Endodermal cell (in vitro differentiated cells): ENCODE results near the gene INVS. TPM values are rescaled to one million over a fixed set of nuclear protein-coding genes. Genes with fewer than 3 reads are reported as not detected.

Source experiments
- DNase-seq: peaks from one replicate; pipeline ENCODE4 v3.0.0-alpha.2; 2017
- H3K27ac ChIP-seq: 2 replicates; pipeline ENCODE4 v1.5.1; 2013; ENCODE audit warnings: mild to moderate bottlenecking, low read depth, low read length, moderate library complexity
- H3K27me3 ChIP-seq: 2 replicates; pipeline ENCODE4 v1.6.1; 2013; ENCODE audit warnings: mild to moderate bottlenecking, low read length, moderate library complexity; ENCODE audit not compliant: insufficient read depth, control insufficient read depth, poor library complexity, severe bottlenecking
- H3K36me3 ChIP-seq: 2 replicates; pipeline ENCODE4 v1.7.0; 2013; ENCODE audit warnings: mild to moderate bottlenecking, low read length, moderate library complexity; ENCODE audit not compliant: control insufficient read depth, insufficient read depth
- H3K4me1 ChIP-seq: one replicate; pipeline ENCODE4 v1.7.0; 2013; ENCODE audit warnings: low read length; ENCODE audit not compliant: control insufficient read depth, insufficient read depth
- H3K4me3 ChIP-seq: 2 replicates; pipeline ENCODE4 v1.5.1; 2013; ENCODE audit warnings: mild to moderate bottlenecking, low read length, moderate library complexity
- H3K9ac ChIP-seq: 2 replicates; pipeline ENCODE4 v1.6.1; 2013; ENCODE audit warnings: mild to moderate bottlenecking, low read length, moderate library complexity; ENCODE audit not compliant: poor library complexity, severe bottlenecking; ENCODE audit errors: extremely low read depth
- H3K9me3 ChIP-seq: 2 replicates; pipeline ENCODE4 v1.6.1; 2013; ENCODE audit warnings: mild to moderate bottlenecking, low read length, moderate library complexity; ENCODE audit not compliant: control insufficient read depth
- H3K27ac Mint-ChIP-seq: 2 replicates; pipeline ENCODE4 v1.8.0; 2020; ENCODE audit warnings: mixed read lengths
- H3K27me3 Mint-ChIP-seq: 2 replicates; pipeline ENCODE4 v1.8.0; 2021; ENCODE audit warnings: mild to moderate bottlenecking, mixed read lengths; ENCODE audit not compliant: insufficient read depth
- H3K36me3 Mint-ChIP-seq: 2 replicates; pipeline ENCODE4 v1.8.0; 2020; ENCODE audit warnings: low read depth, mixed read lengths
- H3K4me1 Mint-ChIP-seq: 2 replicates; pipeline ENCODE4 v1.8.0; 2020; ENCODE audit warnings: mixed read lengths
- H3K4me3 Mint-ChIP-seq: 2 replicates; pipeline ENCODE4 v1.8.0; 2020; ENCODE audit warnings: mild to moderate bottlenecking, moderate library complexity, mixed read lengths
- H3K9me3 Mint-ChIP-seq: 2 replicates; pipeline ENCODE4 v1.8.0; 2020; ENCODE audit warnings: mild to moderate bottlenecking, mixed read lengths
- CTCF ChIP-seq: fragments of 200-600 bp; sonication (generic); conservative IDR thresholded peaks from 2 replicates; pipeline ENCODE4 v1.5.0; 2021; ENCODE audit warnings: antibody characterized with exemption, mild to moderate bottlenecking
- WGBS, 2 experiments: methylation state at CpG; one replicate each; pipeline versions ENCODE4 v1.1.5 to v1.1.7; 2013; ENCODE audit warnings: missing lambda C conversion rate in 2 of 2, mixed read lengths in 1 of 2; ENCODE audit not compliant: insufficient coverage in 1 of 2, insufficient read length in 1 of 2; 5-methylcytosine and 5-hydroxymethylcytosine counted together
- total RNA-seq, 2 donors: library from RNA; stranded (reverse); fragmentation: NEBNext Ultra II Directional in 1 of 2; extraction: Animal tissue kit (Norgen Biotek cat#: 25700) in 1 of 2; gene quantifications; 2 replicates in 1 of 2; 3 replicates in 1 of 2; pipeline ENCODE4 v1.2.1, GENCODE V29; 2021

The INVS gene
- total RNA-seq, 2 donors from 2014 or later: 22.8 to 26.6 TPM

- H3K4me1 Mint-ChIP-seq: peaks cover 26% of the 10 kb centered on the region
- no peaks in the 10 kb centered on the region for H3K27me3 Mint-ChIP-seq
- no peaks in the 10 kb centered on the region for H3K36me3 Mint-ChIP-seq
- no peak for TF ChIP-seq CTCF
- H3K36me3 ChIP-seq: no peaks in the 10 kb centered on the region
- no peaks in the 10 kb centered on the region for H3K9me3 ChIP-seq
- no peaks in the 10 kb centered on the region for H3K27me3 ChIP-seq
- DNase-seq: no peak
- no peak overlapping the region for H3K27ac Mint-ChIP-seq
- H3K4me3 ChIP-seq: no peak overlapping the region
- 83 to 85% methylated on average over 2 to 5 of the region's 5 CpGs for WGBS, 2 experiments
- H3K9ac ChIP-seq: no peak overlapping the region
- no peaks in the 10 kb centered on the region for H3K9me3 Mint-ChIP-seq
- no peak overlapping the region for H3K4me3 Mint-ChIP-seq
- H3K4me1 ChIP-seq: no peaks in the 10 kb centered on the region
- no peak overlapping the region for H3K27ac ChIP-seq
Observed at GRCh38 chr9:100083448-100084127, 15.5 kb upstream of the INVS start.

- H3K27ac Mint-ChIP-seq: no peak overlapping the region
- no peaks in the 10 kb centered on the region for H3K36me3 Mint-ChIP-seq
- DNase-seq: no peak
- H3K4me3 Mint-ChIP-seq: no peak overlapping the region
- H3K27ac ChIP-seq: no peak overlapping the region
- TF ChIP-seq CTCF: no peak
- no peaks in the 10 kb centered on the region for H3K27me3 Mint-ChIP-seq
- H3K4me3 ChIP-seq: no peak overlapping the region
- no peaks in the 10 kb centered on the region for H3K9me3 ChIP-seq
- H3K36me3 ChIP-seq: no peaks in the 10 kb centered on the region
- no peaks in the 10 kb centered on the region for H3K27me3 ChIP-seq
- no peaks in the 10 kb centered on the region for H3K9me3 Mint-ChIP-seq
- 88 to 100% methylated on average over 1 of the region's 1 CpG for WGBS, 2 experiments
- H3K4me1 Mint-ChIP-seq: peaks cover 26% of the 10 kb centered on the region
- H3K9ac ChIP-seq: no peak overlapping the region
- H3K4me1 ChIP-seq: no peaks in the 10 kb centered on the region
Observed at GRCh38 chr9:100084128-100084453, 15.0 kb upstream of the INVS start.

- 95 to 100% methylated on average over 1 to 4 of the region's 5 CpGs for WGBS, 2 experiments
- Histone ChIP-seq H3K36me3 (no peaks in the 10 kb centered on the region), H3K4me3 (no peak overlapping the region), H3K9me3 (no peaks in the 10 kb centered on the region), H3K27ac (no peak overlapping the region), H3K4me1 (no peaks in the 10 kb centered on the region), H3K9ac (no peak overlapping the region), H3K27me3 (no peaks in the 10 kb centered on the region)
- no peak for TF ChIP-seq CTCF
- H3K4me3 Mint-ChIP-seq: no peak overlapping the region
- no peaks in the 10 kb centered on the region for H3K27me3 Mint-ChIP-seq
- no peaks in the 10 kb centered on the region for H3K9me3 Mint-ChIP-seq
- no peaks in the 10 kb centered on the region for H3K36me3 Mint-ChIP-seq
- DNase-seq: no peak
- H3K4me1 Mint-ChIP-seq: peaks cover 26% of the 10 kb centered on the region
- no peak overlapping the region for H3K27ac Mint-ChIP-seq
Observed at GRCh38 chr9:100084734-100085133, 14.3 kb upstream of the INVS start.
